SJSA1 (cell line): Measurements from ENCODE around the gene MAN2B2. TPM values are rescaled to one million over a fixed set of nuclear protein-coding genes. Genes with fewer than 3 reads are reported as not detected.

Experiments used
- DNase-seq, 2 experiments: peaks; one replicate each; pipeline ENCODE4 v3.0.0-alpha.2; 2015 to 2020; ENCODE audit warnings: low spot score in 2 of 2, low read depth in 1 of 2
- H3K27ac ChIP-seq: fragments of 250-450 bp; sonication (Bioruptor Pico); 2 replicates; pipeline ENCODE4 v1.5.1; 2020; ENCODE audit warnings: mild to moderate bottlenecking, moderate library complexity
- H3K27me3 ChIP-seq: fragments of 250-450 bp; sonication (Bioruptor Pico); replicated peaks from 2 replicates; pipeline ENCODE4 v1.5.1; 2020; ENCODE audit warnings: mild to moderate bottlenecking, moderate library complexity
- H3K36me3 ChIP-seq: fragments of 250-450 bp; sonication (Bioruptor Pico); 2 replicates; pipeline ENCODE4 v1.5.1; 2020; ENCODE audit warnings: mild to moderate bottlenecking
- H3K4me1 ChIP-seq: fragments of 250-450 bp; sonication (Bioruptor Pico); replicated peaks from 2 replicates; pipeline ENCODE4 v1.6.1; 2021; ENCODE audit warnings: mild to moderate bottlenecking
- H3K4me3 ChIP-seq: fragments of 250-450 bp; sonication (Bioruptor Pico); 2 replicates; pipeline ENCODE4 v1.5.1; 2020; ENCODE audit warnings: mild to moderate bottlenecking
- H3K9me3 ChIP-seq: fragments of 250-450 bp; sonication (Bioruptor Pico); replicated peaks from 2 replicates; pipeline ENCODE4 v1.5.1; 2020; ENCODE audit warnings: mild to moderate bottlenecking
- total RNA-seq: library from RNA; depleted of rRNA; stranded (reverse); fragments of >200 nt; shearing (Covaris generic); gene quantifications from 2 replicates; pipeline ENCODE4 v1.2.3, GENCODE V29; 2014

The MAN2B2 gene
- total RNA-seq, 1 experiment from 2014 or later: 12.1 TPM

GRCh38 chr4:6565691-6566390 lies 9.1 kb upstream of the MAN2B2 start:
- Histone ChIP-seq H3K9me3 (no peaks in the 10 kb centered on the region), H3K36me3 (no peaks in the 10 kb centered on the region), H3K27ac (no peak overlapping the region), H3K4me1 (peaks cover 4% of the 10 kb centered on the region; the same call in 1 of the 2 replicates), H3K27me3 (peaks cover 13% of the 10 kb centered on the region), H3K4me3 (no peak overlapping the region)
- no peak for DNase-seq

- Histone ChIP-seq H3K27me3 (peaks cover 13% of the 10 kb centered on the region), H3K9me3 (no peaks in the 10 kb centered on the region), H3K27ac (no peak overlapping the region), H3K36me3 (no peaks in the 10 kb centered on the region), H3K4me1 (peaks cover 4% of the 10 kb centered on the region; the same call in 1 of the 2 replicates), H3K4me3 (no peak overlapping the region)
- DNase-seq: no peak
Measured at GRCh38 chr4:6566391-6567190, 8.4 kb upstream of the MAN2B2 start.

- no peaks in the 10 kb centered on the region for H3K36me3 ChIP-seq
- no peak overlapping the region for H3K27ac ChIP-seq
- no peaks in the 10 kb centered on the region for H3K9me3 ChIP-seq
- H3K4me1 ChIP-seq: peaks cover 4% of the 10 kb centered on the region; the same call in 1 of the 2 replicates
- H3K27me3 ChIP-seq: peaks cover 13% of the 10 kb centered on the region
- H3K4me3 ChIP-seq: no peak overlapping the region
- no peak for DNase-seq
Measured at GRCh38 chr4:6567218-6567617, 7.8 kb upstream of the MAN2B2 start.

- no peak for DNase-seq
- H3K27ac ChIP-seq: no peak overlapping the region
- no peaks in the 10 kb centered on the region for H3K36me3 ChIP-seq
- peaks cover 1% of the 10 kb centered on the region; the same call in 1 of the 2 replicates for H3K4me1 ChIP-seq
- peaks cover 8% of the 10 kb centered on the region for H3K27me3 ChIP-seq
- H3K9me3 ChIP-seq: no peaks in the 10 kb centered on the region
- no peak overlapping the region for H3K4me3 ChIP-seq
Measured at GRCh38 chr4:6568148-6568547, 6.8 kb upstream of the MAN2B2 start.

- no peaks in the 10 kb centered on the region for H3K9me3 ChIP-seq
- no peaks in the 10 kb centered on the region for H3K36me3 ChIP-seq
- peak; percentile 14 to 47 for DNase-seq
- no peak overlapping the region for H3K27ac ChIP-seq
- H3K27me3 ChIP-seq: peaks cover 6% of the 10 kb centered on the region
- no peaks in the 10 kb centered on the region; the same call in 1 of the 2 replicates for H3K4me1 ChIP-seq
- no peak overlapping the region for H3K4me3 ChIP-seq
Measured at GRCh38 chr4:6568689-6569332, 6.2 kb upstream of the MAN2B2 start.

- Histone ChIP-seq H3K27me3 (no peaks in the 10 kb centered on the region), H3K4me1 (peaks cover 10% of the 10 kb centered on the region; the same call in 1 of the 2 replicates), H3K27ac (no peak overlapping the region), H3K36me3 (no peaks in the 10 kb centered on the region), H3K4me3 (no peak overlapping the region), H3K9me3 (no peaks in the 10 kb centered on the region)
- DNase-seq: no peak
Measured at GRCh38 chr4:6571608-6572007, 3.4 kb upstream of the MAN2B2 start.

- H3K4me3 ChIP-seq: no peak overlapping the region
- no peak overlapping the region for H3K27ac ChIP-seq
- H3K9me3 ChIP-seq: no peaks in the 10 kb centered on the region
- no peaks in the 10 kb centered on the region for H3K36me3 ChIP-seq
- peaks cover 10% of the 10 kb centered on the region; the same call in 1 of the 2 replicates for H3K4me1 ChIP-seq
- no peak for DNase-seq
- no peaks in the 10 kb centered on the region for H3K27me3 ChIP-seq
Measured at GRCh38 chr4:6573551-6573950, 1.4 kb upstream of the MAN2B2 start.

- DNase-seq: no peak
- no peaks in the 10 kb centered on the region for H3K27me3 ChIP-seq
- H3K27ac ChIP-seq: no peak overlapping the region
- no peaks in the 10 kb centered on the region for H3K36me3 ChIP-seq
- peak overlapping the region; percentile 70; the same call in 1 of the 2 replicates for H3K4me3 ChIP-seq
- no peaks in the 10 kb centered on the region for H3K9me3 ChIP-seq
- peaks cover 10% of the 10 kb centered on the region; the same call in 1 of the 2 replicates for H3K4me1 ChIP-seq
Measured at GRCh38 chr4:6573986-6574746, 823 bp upstream of the MAN2B2 start.

- peaks cover 10% of the 10 kb centered on the region; the same call in 1 of the 2 replicates for H3K4me1 ChIP-seq
- no peak overlapping the region; the same call in 1 of the 2 replicates for H3K27ac ChIP-seq
- H3K4me3 ChIP-seq: peak overlapping the region; percentile 70
- DNase-seq: no peak
- H3K9me3 ChIP-seq: no peaks in the 10 kb centered on the region
- no peaks in the 10 kb centered on the region for H3K27me3 ChIP-seq
- H3K36me3 ChIP-seq: no peaks in the 10 kb centered on the region
Measured at GRCh38 chr4:6575503-6576240, 683 bp downstream of the MAN2B2 start.

- peaks cover 10% of the 10 kb centered on the region; the same call in 1 of the 2 replicates for H3K4me1 ChIP-seq
- no peak for DNase-seq
- no peaks in the 10 kb centered on the region for H3K9me3 ChIP-seq
- H3K27me3 ChIP-seq: no peaks in the 10 kb centered on the region
- H3K36me3 ChIP-seq: no peaks in the 10 kb centered on the region
- no peak overlapping the region for H3K4me3 ChIP-seq
- H3K27ac ChIP-seq: no peak overlapping the region
Measured at GRCh38 chr4:6576512-6576911, 1.5 kb downstream of the MAN2B2 start.

GRCh38 chr4:6576932-6577331 lies 1.9 kb downstream of the MAN2B2 start:
- Histone ChIP-seq H3K27ac (no peak overlapping the region), H3K36me3 (no peaks in the 10 kb centered on the region), H3K4me1 (peaks cover 10% of the 10 kb centered on the region; the same call in 1 of the 2 replicates), H3K9me3 (no peaks in the 10 kb centered on the region), H3K4me3 (no peak overlapping the region), H3K27me3 (no peaks in the 10 kb centered on the region)
- no peak for DNase-seq

GRCh38 chr4:6577409-6577808 lies 2.4 kb downstream of the MAN2B2 start:
- no peak overlapping the region for H3K4me3 ChIP-seq
- H3K36me3 ChIP-seq: no peaks in the 10 kb centered on the region
- peaks cover 10% of the 10 kb centered on the region; the same call in 1 of the 2 replicates for H3K4me1 ChIP-seq
- no peak overlapping the region for H3K27ac ChIP-seq
- DNase-seq: no peak
- no peaks in the 10 kb centered on the region for H3K9me3 ChIP-seq
- no peaks in the 10 kb centered on the region for H3K27me3 ChIP-seq
